GM18520 (cell line): Measurements from ENCODE around the gene RPL28.
"Not testable (repeated sequence)": the region's sequence is repeated elsewhere in the genome, so short reads cannot be mapped to it uniquely, and the experiment has no call there.

ENCODE experiments used
- ATAC-seq: cut with Tn5 transposase; IDR thresholded peaks from one replicate; pipeline ENCODE4 v1.9.1; 2021; ENCODE audit not compliant: unreplicated experiment

Gene RPL28

GRCh38 chr19:55446060-55446459 lies 60.3 kb downstream of the RPL28 start:
- ATAC-seq, result no peak

- no peak for ATAC-seq
Measured at GRCh38 chr19:55447421-55448174, 61.9 kb downstream of the RPL28 start.

- ATAC-seq, result not testable (repeated sequence)
Measured at GRCh38 chr19:55448175-55448490, 62.4 kb downstream of the RPL28 start.

GRCh38 chr19:55449469-55449868 lies 63.7 kb downstream of the RPL28 start:
- no peak for ATAC-seq

GRCh38 chr19:55451163-55451964 lies 65.6 kb downstream of the RPL28 start:
- ATAC-seq, result no peak

GRCh38 chr19:55451965-55452748 lies 66.4 kb downstream of the RPL28 start:
- ATAC-seq, result no peak
